ENCODE data around the gene TBC1D4.

GRCh38 chr13:75454497-75454896, 27.5 kb downstream of the TBC1D4 start:
- TF ChIP-seq CTCF (IDR thresholded peaks at IDR 0.05) (no peak), POLR2A (IDR thresholded peaks at IDR 0.05) (no peak)

All from right lobe of liver (tissue), 4 donors.